HL-60 (cell line): Measurements from ENCODE around the gene PPP1R9B.

Experiments used
- POLR2AphosphoS5 ChIP-seq: IDR thresholded peaks from 2 replicates; pipeline ENCODE4 v1.6.1; 2012; ENCODE audit warnings: low read depth
- TF ChIP-seq, protein P1 (sequence below): IDR thresholded peaks from one replicate; pipeline ENCODE4 v1.5.1; 2011; ENCODE audit warnings: low read length, control low read depth, inconsistent platforms; ENCODE audit not compliant: insufficient read depth

DNA sequence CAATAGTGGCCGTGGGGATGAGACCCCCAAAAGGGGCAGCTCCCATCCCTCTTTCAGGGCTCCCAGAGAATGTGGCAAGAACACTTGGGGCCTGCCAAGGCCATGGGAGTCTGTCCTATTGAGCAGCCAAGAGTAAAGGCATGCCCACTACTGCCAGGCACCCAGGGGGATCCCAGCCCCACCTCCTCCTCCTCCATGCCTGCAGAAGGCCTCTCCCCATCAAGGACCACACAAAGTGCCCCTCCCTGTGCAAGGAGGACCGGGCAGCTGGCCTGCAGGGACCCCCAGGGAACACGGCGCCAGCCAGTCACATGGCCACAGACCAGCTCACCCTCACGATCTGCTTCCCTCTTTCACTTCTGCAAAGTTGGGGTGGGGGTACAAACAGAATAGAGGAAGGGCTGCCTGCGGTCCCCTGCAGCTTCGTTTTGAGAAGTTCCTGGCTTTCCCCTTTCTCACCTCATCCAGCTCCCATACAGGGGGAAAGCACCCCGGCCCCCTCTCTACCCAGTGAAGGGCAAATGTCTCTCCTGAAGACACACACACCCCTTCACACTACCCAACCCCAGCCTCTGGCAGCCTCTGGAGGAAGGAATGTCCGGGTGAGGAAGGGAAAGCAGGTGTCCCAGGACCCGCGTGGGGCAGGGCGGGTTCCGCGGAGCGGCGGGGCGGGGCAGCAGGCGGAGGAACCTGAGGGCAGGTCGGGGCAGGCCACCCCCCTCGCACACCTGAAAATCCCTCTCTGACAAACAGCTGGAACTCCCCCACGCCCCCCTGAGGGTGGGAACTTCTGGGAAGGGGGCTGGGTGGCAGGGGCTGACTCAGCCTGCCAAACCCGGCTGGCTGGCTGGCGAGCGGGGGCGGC is 2.0 kb downstream of the PPP1R9B start:
- TF ChIP-seq, protein P1, sequence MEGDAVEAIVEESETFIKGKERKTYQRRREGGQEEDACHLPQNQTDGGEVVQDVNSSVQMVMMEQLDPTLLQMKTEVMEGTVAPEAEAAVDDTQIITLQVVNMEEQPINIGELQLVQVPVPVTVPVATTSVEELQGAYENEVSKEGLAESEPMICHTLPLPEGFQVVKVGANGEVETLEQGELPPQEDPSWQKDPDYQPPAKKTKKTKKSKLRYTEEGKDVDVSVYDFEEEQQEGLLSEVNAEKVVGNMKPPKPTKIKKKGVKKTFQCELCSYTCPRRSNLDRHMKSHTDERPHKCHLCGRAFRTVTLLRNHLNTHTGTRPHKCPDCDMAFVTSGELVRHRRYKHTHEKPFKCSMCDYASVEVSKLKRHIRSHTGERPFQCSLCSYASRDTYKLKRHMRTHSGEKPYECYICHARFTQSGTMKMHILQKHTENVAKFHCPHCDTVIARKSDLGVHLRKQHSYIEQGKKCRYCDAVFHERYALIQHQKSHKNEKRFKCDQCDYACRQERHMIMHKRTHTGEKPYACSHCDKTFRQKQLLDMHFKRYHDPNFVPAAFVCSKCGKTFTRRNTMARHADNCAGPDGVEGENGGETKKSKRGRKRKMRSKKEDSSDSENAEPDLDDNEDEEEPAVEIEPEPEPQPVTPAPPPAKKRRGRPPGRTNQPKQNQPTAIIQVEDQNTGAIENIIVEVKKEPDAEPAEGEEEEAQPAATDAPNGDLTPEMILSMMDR = no peak
- TF ChIP-seq POLR2AphosphoS5 = no peak; the same call in none of the 2 replicates
